Caco-2 (cell line): ENCODE data around the gene TMPRSS3. TPM values are rescaled to one million over a fixed set of nuclear protein-coding genes. Genes with fewer than 3 reads are reported as not detected.

Source experiments
- BruUV-seq: library from RNA; stranded (reverse); fragments of 400-500 nt; replicated peaks from 2 replicates; lab custom pipeline; 2021; lab: Mats Ljungman, UMichigan
- CTCF ChIA-PET: fragments of 300-600 bp; sonication (Branson Sonifier 250); formaldehyde crosslinking; loops from one replicate; lab custom pipeline; 2022; ENCODE audit warnings: antibody characterized with exemption; lab: Charles Lee
- POLR2A ChIA-PET: fragments of 300-600 bp; sonication (Branson Sonifier 250); formaldehyde crosslinking; loops from one replicate; lab custom pipeline; 2022; ENCODE audit warnings: antibody characterized with exemption; lab: Charles Lee
- DNase-seq, 2 experiments: peaks; one replicate each; pipeline versions ENCODE4 v3.0.0 to v3.0.0-alpha.2; 2020 to 2022
- H3K27me3 ChIP-seq: replicated peaks from 2 replicates; pipeline ENCODE4 v1.6.0; 2011; ENCODE audit warnings: low read length; ENCODE audit not compliant: control insufficient read depth, insufficient read depth
- H3K36me3 ChIP-seq: 2 replicates; pipeline ENCODE4 v1.5.1; 2011; ENCODE audit warnings: low read length; ENCODE audit not compliant: control insufficient read depth, insufficient read depth
- H3K4me1 ChIP-seq: fragments of 250-450 bp; sonication (Bioruptor Pico); 2 replicates; pipeline ENCODE4 v1.5.1; 2020; ENCODE audit warnings: mild to moderate bottlenecking
- H3K4me3 ChIP-seq: 2 replicates; pipeline ENCODE4 v1.5.1; 2011; ENCODE audit warnings: low read depth, mild to moderate bottlenecking, control low read depth, low read length
- H3K9me3 ChIP-seq: fragments of 250-450 bp; sonication (Bioruptor Pico); 2 replicates; pipeline ENCODE4 v1.5.1; 2020; ENCODE audit warnings: mild to moderate bottlenecking, moderate library complexity
- H3K27ac Mint-ChIP-seq: one replicate; pipeline ENCODE4 v1.8.0; 2022; ENCODE audit warnings: mixed read lengths; ENCODE audit not compliant: unreplicated experiment
- H3K27me3 Mint-ChIP-seq: one replicate; pipeline ENCODE4 v1.8.0; 2022; ENCODE audit warnings: mixed read lengths; ENCODE audit not compliant: insufficient read depth, unreplicated experiment
- H3K36me3 Mint-ChIP-seq: one replicate; pipeline ENCODE4 v1.8.0; 2022; ENCODE audit warnings: mild to moderate bottlenecking, mixed read lengths; ENCODE audit not compliant: insufficient read depth, unreplicated experiment
- H3K4me1 Mint-ChIP-seq: one replicate; pipeline ENCODE4 v1.8.0; 2022; ENCODE audit warnings: low read depth, mixed read lengths; ENCODE audit not compliant: unreplicated experiment
- H3K4me3 Mint-ChIP-seq: one replicate; pipeline ENCODE4 v1.8.0; 2022; ENCODE audit warnings: mild to moderate bottlenecking, moderate library complexity, mixed read lengths; ENCODE audit not compliant: unreplicated experiment
- H3K9me3 Mint-ChIP-seq: one replicate; pipeline ENCODE4 v1.8.0; 2022; ENCODE audit warnings: mixed read lengths; ENCODE audit not compliant: unreplicated experiment
- CTCF ChIP-seq, 2 experiments: fragments of 200-600 bp in 1 of 2; IDR thresholded peaks; 1 replicate in 1 of 2; 2 replicates in 1 of 2; pipeline versions ENCODE4 v1.5.1 to v1.8.0; 2011 to 2022; ENCODE audit warnings: antibody characterized with exemption in 1 of 2, control low read depth in 1 of 2, inconsistent platforms in 1 of 2, low read depth in 1 of 2, low read length in 1 of 2, mild to moderate bottlenecking in 1 of 2, moderate library complexity in 1 of 2; ENCODE audit not compliant: insufficient read depth in 1 of 2, severe bottlenecking in 1 of 2, unreplicated experiment in 1 of 2
- intact Hi-C: fragments of 100-400 bp; cut with micrococcal nuclease; formaldehyde crosslinking; loops from one replicate; pipeline ENCODE4 v1.10.0; 2022; ENCODE audit not compliant: unreplicated experiment
- total RNA-seq: library from RNA; stranded (reverse); gene quantifications from 2 replicates; pipeline ENCODE4 v1.2.3, GENCODE V29; 2022

The TMPRSS3 gene
- total RNA-seq, 1 experiment from 2014 or later, result not detected

- no peaks in the 10 kb centered on the region for H3K36me3 Mint-ChIP-seq
- intact Hi-C loops, result loop anchor here (10.0 kb wide), 1 partner anchor 46 kb away; the partner anchor contains the start of gene TFF3
- POLR2A ChIA-PET, result no interaction called here
- CTCF ChIA-PET, result interaction anchor here (1.5 kb wide), 1 partner anchor 51 kb away, joined by 3 read pairs; no protein-coding TSS in a partner anchor
- Histone ChIP-seq H3K9me3 (no peaks in the 10 kb centered on the region), H3K36me3 (no peaks in the 10 kb centered on the region), H3K4me1 (no peaks in the 10 kb centered on the region), H3K4me3 (no peak overlapping the region), H3K27me3 (no peaks in the 10 kb centered on the region)
- BruUV-seq, result no TSS peak
- H3K4me3 Mint-ChIP-seq, result no peak overlapping the region
- TF ChIP-seq CTCF (IDR thresholded peaks at IDR 0.05; ENCODE audit: insufficient read depth in 1 of 2, low read depth in 1 of 2, low read length in 1 of 2, severe bottlenecking in 1 of 2, unreplicated experiment in 1 of 2), result peak in 1 of 2 experiments; percentile 10
- peaks cover 7% of the 10 kb centered on the region for H3K4me1 Mint-ChIP-seq
- DNase-seq, result no peak
- no peaks in the 10 kb centered on the region for H3K27me3 Mint-ChIP-seq
- no peaks in the 10 kb centered on the region for H3K9me3 Mint-ChIP-seq
- no peak overlapping the region for H3K27ac Mint-ChIP-seq
Measured at GRCh38 chr21:42360317-42360716, 35.5 kb downstream of the TMPRSS3 start.

GRCh38 chr21:42358937-42359336 is 36.9 kb downstream of the TMPRSS3 start:
- DNase-seq, result no peak
- Histone ChIP-seq H3K9me3 (no peaks in the 10 kb centered on the region), H3K27me3 (no peaks in the 10 kb centered on the region), H3K4me1 (no peaks in the 10 kb centered on the region), H3K4me3 (no peak overlapping the region), H3K36me3 (no peaks in the 10 kb centered on the region)
- intact Hi-C loops, result no loop called here
- Mint-ChIP-seq H3K9me3 (peaks cover under 1% of the 10 kb centered on the region), H3K36me3 (no peaks in the 10 kb centered on the region), H3K27ac (no peak overlapping the region), H3K27me3 (no peaks in the 10 kb centered on the region), H3K4me3 (no peak overlapping the region), H3K4me1 (peaks cover 1% of the 10 kb centered on the region)
- CTCF ChIA-PET, result no interaction called here
- TF ChIP-seq CTCF (IDR thresholded peaks at IDR 0.05; ENCODE audit: insufficient read depth in 1 of 2, low read depth in 1 of 2, low read length in 1 of 2, severe bottlenecking in 1 of 2, unreplicated experiment in 1 of 2), result no peak
- POLR2A ChIA-PET, result no interaction called here
- no TSS peak for BruUV-seq

- no peaks in the 10 kb centered on the region for H3K4me1 Mint-ChIP-seq
- H3K27ac Mint-ChIP-seq, result no peak overlapping the region
- DNase-seq, result no peak
- no peak overlapping the region for H3K4me3 Mint-ChIP-seq
- no peaks in the 10 kb centered on the region for H3K36me3 Mint-ChIP-seq
- ChIA-PET CTCF (no interaction called here), POLR2A (no interaction called here)
- no peaks in the 10 kb centered on the region for H3K9me3 ChIP-seq
- no peaks in the 10 kb centered on the region for H3K27me3 ChIP-seq
- no peaks in the 10 kb centered on the region for H3K4me1 ChIP-seq
- H3K36me3 ChIP-seq, result no peaks in the 10 kb centered on the region
- peaks cover 7% of the 10 kb centered on the region for H3K9me3 Mint-ChIP-seq
- BruUV-seq, result no TSS peak
- no peak for TF ChIP-seq CTCF (IDR thresholded peaks at IDR 0.05; ENCODE audit: insufficient read depth in 1 of 2, low read depth in 1 of 2, low read length in 1 of 2, severe bottlenecking in 1 of 2, unreplicated experiment in 1 of 2)
- no peaks in the 10 kb centered on the region for H3K27me3 Mint-ChIP-seq
- intact Hi-C loops, result no loop called here
- no peak overlapping the region for H3K4me3 ChIP-seq
Measured at GRCh38 chr21:42358261-42358660, 37.6 kb downstream of the TMPRSS3 start.
